Neuronal stem cell (in vitro differentiated cells): ENCODE measurements around the gene IGF1R.

Experiments used
- DNase-seq: peaks from one replicate; pipeline ENCODE4 v3.0.0-alpha.2; 2013; ENCODE audit warnings: low spot score
- H2AFZ ChIP-seq: one replicate; pipeline ENCODE4 v1.6.1; 2013; ENCODE audit warnings: mild to moderate bottlenecking, low read length, inconsistent platforms
- H2AK5ac ChIP-seq: 2 replicates; pipeline ENCODE4 v1.6.1; 2013; ENCODE audit warnings: low read depth, mild to moderate bottlenecking, inconsistent platforms, low read length, moderate library complexity, mixed read lengths
- H2BK120ac ChIP-seq: 2 replicates; pipeline ENCODE4 v1.6.1; 2013; ENCODE audit warnings: low read depth, mild to moderate bottlenecking, inconsistent platforms, low read length, moderate library complexity, mixed read lengths
- H2BK12ac ChIP-seq: one replicate; pipeline ENCODE4 v1.6.1; 2013; ENCODE audit warnings: low read length, inconsistent platforms
- H2BK15ac ChIP-seq: 2 replicates; pipeline ENCODE4 v1.6.1; 2013; ENCODE audit warnings: mild to moderate bottlenecking, low read length, inconsistent platforms, mixed read lengths
- H2BK5ac ChIP-seq: one replicate; pipeline ENCODE4 v1.6.1; 2013; ENCODE audit warnings: inconsistent platforms, mild to moderate bottlenecking, low read length, moderate library complexity
- H3K14ac ChIP-seq: one replicate; pipeline ENCODE4 v1.6.1; 2013; ENCODE audit warnings: low read length, inconsistent platforms
- H3K18ac ChIP-seq: 2 replicates; pipeline ENCODE4 v1.6.1; 2013; ENCODE audit warnings: low read length, inconsistent platforms
- H3K23ac ChIP-seq: 2 replicates; pipeline ENCODE4 v1.6.1; 2013; ENCODE audit warnings: low read depth, mild to moderate bottlenecking, mixed read lengths, low read length, inconsistent platforms; ENCODE audit not compliant: poor library complexity
- H3K27ac ChIP-seq: replicated peaks from 3 replicates; pipeline ENCODE4 v1.5.1; 2013; ENCODE audit warnings: low read length, inconsistent platforms
- H3K27me3 ChIP-seq, 3 experiments: 2 replicates each; pipeline ENCODE4 v1.6.1; 2013; ENCODE audit warnings: low read length in 3 of 3, mild to moderate bottlenecking in 2 of 3, inconsistent platforms in 1 of 3, low read depth in 1 of 3, mixed read lengths in 1 of 3, moderate library complexity in 1 of 3; ENCODE audit not compliant: control insufficient read depth in 3 of 3, insufficient read depth in 3 of 3
- H3K36me3 ChIP-seq, 2 donors: replicated peaks in 1 of 2; 2 replicates each; pipeline ENCODE4 v1.6.1; 2013; ENCODE audit warnings: low read length in 2 of 2; ENCODE audit not compliant: control insufficient read depth in 2 of 2, insufficient read depth in 2 of 2
- H3K4ac ChIP-seq: 2 replicates; pipeline ENCODE4 v1.6.1; 2013; ENCODE audit warnings: inconsistent platforms, mild to moderate bottlenecking, low read length, moderate library complexity
- H3K4me1 ChIP-seq, 2 donors: 1 replicate in 1 of 2; 2 replicates in 1 of 2; pipeline ENCODE4 v1.6.1; 2013; ENCODE audit warnings: low read length in 2 of 2, low read depth in 1 of 2; ENCODE audit not compliant: control insufficient read depth in 2 of 2, insufficient read depth in 1 of 2
- H3K4me2 ChIP-seq: one replicate; pipeline ENCODE4 v1.6.1; 2013; ENCODE audit warnings: mild to moderate bottlenecking, low read length, inconsistent platforms; ENCODE audit not compliant: insufficient read depth, poor library complexity, severe bottlenecking
- H3K4me3 ChIP-seq, 2 donors: 2 replicates each; pipeline ENCODE4 v1.5.1; 2013; ENCODE audit warnings: low read length in 2 of 2, mild to moderate bottlenecking in 2 of 2, inconsistent platforms in 1 of 2, moderate library complexity in 1 of 2
- H3K79me1 ChIP-seq: one replicate; pipeline ENCODE4 v1.6.1; 2013; ENCODE audit warnings: low read depth, mild to moderate bottlenecking, inconsistent platforms, low read length, moderate library complexity
- H3K9ac ChIP-seq: one replicate; pipeline ENCODE4 v1.6.1; 2013; ENCODE audit warnings: mild to moderate bottlenecking, low read depth, low read length, inconsistent platforms; ENCODE audit not compliant: poor library complexity
- H3K9me3 ChIP-seq, 2 donors: replicated peaks in 1 of 2; 2 replicates each; pipeline versions ENCODE3 to v1.6.1; 2013; ENCODE audit warnings: low read length in 2 of 2, mild to moderate bottlenecking in 2 of 2, inconsistent platforms in 1 of 2, low read depth in 1 of 2, mixed read lengths in 1 of 2, moderate library complexity in 1 of 2; ENCODE audit not compliant: control insufficient read depth in 2 of 2, insufficient read depth in 1 of 2
- H4K8ac ChIP-seq: one replicate; pipeline ENCODE4 v1.6.1; 2013; ENCODE audit warnings: low read depth, mild to moderate bottlenecking, inconsistent platforms, low read length, moderate library complexity
- H4K91ac ChIP-seq: one replicate; pipeline ENCODE4 v1.6.1; 2013; ENCODE audit warnings: low read length, low read depth, mild to moderate bottlenecking, inconsistent platforms; ENCODE audit not compliant: poor library complexity
- WGBS, 2 donors: extraction: QIAGEN DNeasy Blood & Tissue Kit; methylation state at CpG; one replicate each; pipeline ENCODE4 v1.1.7; 2013; ENCODE audit warnings: missing lambda C conversion rate in 2 of 2, mixed read lengths in 1 of 2; ENCODE audit not compliant: insufficient read length in 2 of 2, insufficient replicate concordance in 1 of 2; ENCODE audit errors: extremely low coverage in 2 of 2; 5-methylcytosine and 5-hydroxymethylcytosine counted together

Gene IGF1R

GRCh38 chr15:98711810-98712209 lies 63.5 kb downstream of the IGF1R start:
- H4K91ac ChIP-seq = no peak overlapping the region
- H3K4ac ChIP-seq = no peak overlapping the region
- no peak overlapping the region for H3K9ac ChIP-seq
- H2AK5ac ChIP-seq = no peak overlapping the region
- H3K4me1 ChIP-seq = peaks cover 2 to 11% of the 10 kb centered on the region in 2 donors
- no peak overlapping the region for H3K18ac ChIP-seq
- H2BK120ac ChIP-seq = no peak overlapping the region
- no peak overlapping the region for H2AFZ ChIP-seq
- no peak overlapping the region for H3K14ac ChIP-seq
- no peak overlapping the region for H3K4me3 ChIP-seq
- peaks cover 17 to 61% of the 10 kb centered on the region in 2 donors for H3K36me3 ChIP-seq
- H4K8ac ChIP-seq = no peak overlapping the region
- no peak overlapping the region for H3K4me2 ChIP-seq
- H3K27ac ChIP-seq = no peak overlapping the region
- H2BK15ac ChIP-seq = no peak overlapping the region
- H3K79me1 ChIP-seq = peaks cover 8% of the 10 kb centered on the region
- H3K9me3 ChIP-seq = peaks cover 2 to 27% of the 10 kb centered on the region in 2 donors
- no peak for DNase-seq
- H3K23ac ChIP-seq = no peak overlapping the region
- no peak overlapping the region for H2BK5ac ChIP-seq
- no CpG with 5 or more reads among the region's 2 CpGs for WGBS, 2 donors
- H2BK12ac ChIP-seq = no peak overlapping the region
- no peaks in the 10 kb centered on the region for H3K27me3 ChIP-seq

GRCh38 chr15:98712845-98713584 lies 64.7 kb downstream of the IGF1R start:
- H3K36me3 ChIP-seq = peaks cover 9 to 49% of the 10 kb centered on the region in 2 donors
- H2AFZ ChIP-seq = no peak overlapping the region
- no CpG with 5 or more reads among the region's 16 CpGs for WGBS, 2 donors
- H3K14ac ChIP-seq = no peak overlapping the region
- no peak overlapping the region for H3K9ac ChIP-seq
- H3K4me2 ChIP-seq = no peak overlapping the region
- no peak overlapping the region for H3K4me3 ChIP-seq
- DNase-seq = no peak
- H3K18ac ChIP-seq = no peak overlapping the region
- no peak overlapping the region for H3K23ac ChIP-seq
- H4K91ac ChIP-seq = no peak overlapping the region
- H3K4me1 ChIP-seq = peaks cover 5 to 15% of the 10 kb centered on the region in 2 donors
- peaks cover 2 to 25% of the 10 kb centered on the region in 2 donors for H3K9me3 ChIP-seq
- H2BK5ac ChIP-seq = no peak overlapping the region
- no peak overlapping the region for H4K8ac ChIP-seq
- no peak overlapping the region for H2AK5ac ChIP-seq
- no peak overlapping the region for H2BK12ac ChIP-seq
- no peak overlapping the region for H3K27ac ChIP-seq
- H3K79me1 ChIP-seq = peaks cover 8% of the 10 kb centered on the region
- no peak overlapping the region for H2BK120ac ChIP-seq
- no peaks in the 10 kb centered on the region for H3K27me3 ChIP-seq
- H2BK15ac ChIP-seq = no peak overlapping the region
- no peak overlapping the region for H3K4ac ChIP-seq

- peaks cover 8% of the 10 kb centered on the region for H3K79me1 ChIP-seq
- H4K91ac ChIP-seq = no peak overlapping the region
- peaks cover 2 to 25% of the 10 kb centered on the region in 2 donors for H3K9me3 ChIP-seq
- H2BK12ac ChIP-seq = no peak overlapping the region
- no peak overlapping the region for H2BK5ac ChIP-seq
- H3K4me1 ChIP-seq = peaks cover 11 to 20% of the 10 kb centered on the region in 2 donors
- no peak overlapping the region for H2BK120ac ChIP-seq
- H3K4me3 ChIP-seq = no peak overlapping the region
- no peak overlapping the region for H4K8ac ChIP-seq
- WGBS, 2 donors = no CpG with 5 or more reads among the region's 3 CpGs
- no peak overlapping the region for H2AK5ac ChIP-seq
- no peak overlapping the region for H3K14ac ChIP-seq
- no peak overlapping the region for H3K23ac ChIP-seq
- H3K4ac ChIP-seq = no peak overlapping the region
- H3K9ac ChIP-seq = no peak overlapping the region
- no peak for DNase-seq
- no peak overlapping the region for H3K18ac ChIP-seq
- no peak overlapping the region for H3K27ac ChIP-seq
- no peak overlapping the region for H2AFZ ChIP-seq
- H3K36me3 ChIP-seq = peaks cover 6 to 43% of the 10 kb centered on the region in 2 donors
- no peak overlapping the region for H3K4me2 ChIP-seq
- no peak overlapping the region for H2BK15ac ChIP-seq
- H3K27me3 ChIP-seq = no peaks in the 10 kb centered on the region
These were observed 65.3 kb downstream of the IGF1R start for GRCh38 chr15:98713585-98714001.

- Histone ChIP-seq H3K27ac (no peak overlapping the region), H3K18ac (no peak overlapping the region), H3K9me3 (peaks cover 2 to 20% of the 10 kb centered on the region in 2 donors), H2BK15ac (no peak overlapping the region), H4K91ac (no peak overlapping the region), H2AK5ac (no peak overlapping the region), H3K9ac (no peak overlapping the region), H3K4me2 (no peak overlapping the region), H3K4me1 (peaks cover 20 to 27% of the 10 kb centered on the region in 2 donors), H2BK5ac (no peak overlapping the region), H3K14ac (no peak overlapping the region), H4K8ac (no peak overlapping the region), H3K79me1 (peaks cover 8% of the 10 kb centered on the region), H2BK120ac (no peak overlapping the region), H3K36me3 (peaks cover 6 to 31% of the 10 kb centered on the region in 2 donors), H3K4ac (no peak overlapping the region), H2BK12ac (no peak overlapping the region), H3K23ac (no peak overlapping the region), H2AFZ (no peak overlapping the region), H3K27me3 (no peaks in the 10 kb centered on the region), H3K4me3 (no peak overlapping the region)
- no peak for DNase-seq
- WGBS, 2 donors = no CpG with 5 or more reads among the region's 7 CpGs
These were observed 66.6 kb downstream of the IGF1R start for GRCh38 chr15:98714922-98715321.
